Osteoblast (primary cell): ENCODE measurements around the gene COPS3. TPM values are rescaled to one million over a fixed set of nuclear protein-coding genes. Genes with fewer than 3 reads are reported as not detected.

ENCODE experiments used
- DNase-seq: peaks from one replicate; pipeline ENCODE4 v3.0.0; 2011; ENCODE audit warnings: low spot score, mixed read lengths; ENCODE audit not compliant: insufficient read length; ENCODE audit errors: missing footprints
- H2AFZ ChIP-seq: 2 replicates; pipeline ENCODE4 v1.6.0; 2011; ENCODE audit warnings: mild to moderate bottlenecking, low read length
- H3K27ac ChIP-seq: 2 replicates; pipeline ENCODE4 v1.5.1; 2011; ENCODE audit warnings: mild to moderate bottlenecking, low read depth, low read length, moderate library complexity
- H3K27me3 ChIP-seq: 2 replicates; pipeline ENCODE4 v1.6.0; 2012; ENCODE audit warnings: mild to moderate bottlenecking, control low read depth, inconsistent platforms, low read length, moderate library complexity; ENCODE audit not compliant: insufficient read depth
- H3K36me3 ChIP-seq: 2 replicates; pipeline ENCODE4 v1.5.1; 2011; ENCODE audit warnings: mild to moderate bottlenecking, low read length, control low read depth, moderate library complexity; ENCODE audit not compliant: insufficient read depth
- H3K4me1 ChIP-seq: 2 replicates; pipeline ENCODE4 v1.5.1; 2011; ENCODE audit warnings: mild to moderate bottlenecking, low read length, control low read depth, moderate library complexity; ENCODE audit not compliant: insufficient read depth
- H3K4me2 ChIP-seq: 2 replicates; pipeline ENCODE4 v1.6.0; 2011; ENCODE audit warnings: mild to moderate bottlenecking, low read length; ENCODE audit not compliant: insufficient read depth
- H3K4me3 ChIP-seq: fragments of 200-600 bp; sonication (generic); 3 replicates; pipeline ENCODE4 v1.5.1; 2012; ENCODE audit warnings: mild to moderate bottlenecking, low read length, inconsistent platforms; ENCODE audit not compliant: insufficient read depth
- H3K79me2 ChIP-seq: 2 replicates; pipeline ENCODE4 v1.6.0; 2012; ENCODE audit warnings: mild to moderate bottlenecking, low read length, control low read depth, inconsistent platforms; ENCODE audit not compliant: insufficient read depth
- H3K9me3 ChIP-seq: 2 replicates; pipeline ENCODE4 v1.5.1; 2011; ENCODE audit warnings: low read depth, low read length, control low read depth
- H4K20me1 ChIP-seq: 2 replicates; pipeline ENCODE4 v1.6.0; 2012; ENCODE audit warnings: mild to moderate bottlenecking, low read length, control low read depth; ENCODE audit not compliant: insufficient read depth
- CTCF ChIP-seq: IDR thresholded peaks from 2 replicates; pipeline ENCODE4 v1.5.1; 2011; ENCODE audit warnings: mild to moderate bottlenecking, low read depth, low read length, moderate library complexity; ENCODE audit errors: extremely low read depth
- total RNA-seq: library from RNA; depleted of rRNA; stranded (reverse); fragments of >200 nt; gene quantifications from 2 replicates; pipeline ENCODE4 v1.2.3, GENCODE V29; 2012

The COPS3 gene
- total RNA-seq, 1 donor: 78.5 TPM

GRCh38 chr17:17200831-17201230, 80.2 kb downstream of the COPS3 start:
- no peak overlapping the region for H3K4me2 ChIP-seq
- no peak overlapping the region for H3K27ac ChIP-seq
- peak; percentile 6 for DNase-seq
- peaks cover 14% of the 10 kb centered on the region for H3K4me1 ChIP-seq
- H3K27me3 ChIP-seq: no peaks in the 10 kb centered on the region
- H2AFZ ChIP-seq: no peak overlapping the region
- peaks cover 13% of the 10 kb centered on the region for H3K79me2 ChIP-seq
- peaks cover 7% of the 10 kb centered on the region for H3K36me3 ChIP-seq
- H4K20me1 ChIP-seq: peaks cover 5% of the 10 kb centered on the region
- no peak overlapping the region for H3K4me3 ChIP-seq
- TF ChIP-seq CTCF: no peak
- no peaks in the 10 kb centered on the region for H3K9me3 ChIP-seq

- peak; percentile 36 for DNase-seq
- Histone ChIP-seq H3K4me3 (no peak overlapping the region), H3K9me3 (no peaks in the 10 kb centered on the region), H3K36me3 (peaks cover 7% of the 10 kb centered on the region), H3K4me1 (peaks cover 9% of the 10 kb centered on the region), H3K79me2 (peaks cover 13% of the 10 kb centered on the region), H3K27me3 (no peaks in the 10 kb centered on the region), H4K20me1 (peaks cover 5% of the 10 kb centered on the region), H2AFZ (no peak overlapping the region), H3K27ac (no peak overlapping the region), H3K4me2 (no peak overlapping the region)
- TF ChIP-seq CTCF: no peak
Observed at GRCh38 chr17:17200311-17200710, 80.7 kb downstream of the COPS3 start.

GRCh38 chr17:17198281-17198680, 82.8 kb downstream of the COPS3 start:
- Histone ChIP-seq H4K20me1 (no peaks in the 10 kb centered on the region), H3K79me2 (no peaks in the 10 kb centered on the region), H3K36me3 (peaks cover 6% of the 10 kb centered on the region), H3K4me2 (no peak overlapping the region), H3K27me3 (no peaks in the 10 kb centered on the region), H3K27ac (no peak overlapping the region), H3K4me3 (no peak overlapping the region), H3K9me3 (no peaks in the 10 kb centered on the region), H3K4me1 (no peaks in the 10 kb centered on the region), H2AFZ (no peak overlapping the region)
- peak; percentile 72 for DNase-seq
- no peak for TF ChIP-seq CTCF

- Histone ChIP-seq H3K4me2 (no peak overlapping the region), H4K20me1 (no peaks in the 10 kb centered on the region), H3K4me1 (peaks cover 2% of the 10 kb centered on the region), H3K79me2 (no peaks in the 10 kb centered on the region), H3K4me3 (no peak overlapping the region), H3K27ac (no peak overlapping the region), H3K27me3 (no peaks in the 10 kb centered on the region), H2AFZ (no peak overlapping the region), H3K9me3 (no peaks in the 10 kb centered on the region), H3K36me3 (no peaks in the 10 kb centered on the region)
- TF ChIP-seq CTCF: no peak
- peak; percentile 41 for DNase-seq
Observed at GRCh38 chr17:17196776-17197175, 84.3 kb downstream of the COPS3 start.

Other genes with a start within 250 kb of the COPS3 start
- 120 and 149 TPM in 2 replicates for gene MPRIP, start 238.8 kb downstream of the COPS3 start, total RNA-seq
- gene PLD6, start 74.9 kb downstream of the COPS3 start, total RNA-seq: 1.4 and 2.7 TPM in 2 replicates
- 104 and 174 TPM in 2 replicates for gene FLCN, start 44.1 kb downstream of the COPS3 start, total RNA-seq
- gene NT5M, start 22.1 kb upstream of the COPS3 start, total RNA-seq: 0.36 and 1.2 TPM in 2 replicates
- gene MED9, start 195.8 kb upstream of the COPS3 start, total RNA-seq: 15.6 and 17.0 TPM in 2 replicates
- gene RASD1, start 215.1 kb upstream of the COPS3 start, total RNA-seq: 13.8 and 14.7 TPM in 2 replicates